HG03558 (cell line): ENCODE results near the gene AKNAD1.
A peak's percentile ranks its signal among the peaks of the same experiment; 100 is the strongest.
"Not testable (repeated sequence)": the region's sequence is repeated elsewhere in the genome, so short reads cannot be mapped to it uniquely, and the experiment has no call there.

ENCODE experiments used
- ATAC-seq: cut with Tn5 transposase; IDR thresholded peaks from one replicate; pipeline ENCODE4 v1.9.1; 2021; ENCODE audit warnings: moderate number of reproducible peaks; ENCODE audit not compliant: unreplicated experiment; ENCODE audit errors: extremely low read depth

Gene AKNAD1, protein sequence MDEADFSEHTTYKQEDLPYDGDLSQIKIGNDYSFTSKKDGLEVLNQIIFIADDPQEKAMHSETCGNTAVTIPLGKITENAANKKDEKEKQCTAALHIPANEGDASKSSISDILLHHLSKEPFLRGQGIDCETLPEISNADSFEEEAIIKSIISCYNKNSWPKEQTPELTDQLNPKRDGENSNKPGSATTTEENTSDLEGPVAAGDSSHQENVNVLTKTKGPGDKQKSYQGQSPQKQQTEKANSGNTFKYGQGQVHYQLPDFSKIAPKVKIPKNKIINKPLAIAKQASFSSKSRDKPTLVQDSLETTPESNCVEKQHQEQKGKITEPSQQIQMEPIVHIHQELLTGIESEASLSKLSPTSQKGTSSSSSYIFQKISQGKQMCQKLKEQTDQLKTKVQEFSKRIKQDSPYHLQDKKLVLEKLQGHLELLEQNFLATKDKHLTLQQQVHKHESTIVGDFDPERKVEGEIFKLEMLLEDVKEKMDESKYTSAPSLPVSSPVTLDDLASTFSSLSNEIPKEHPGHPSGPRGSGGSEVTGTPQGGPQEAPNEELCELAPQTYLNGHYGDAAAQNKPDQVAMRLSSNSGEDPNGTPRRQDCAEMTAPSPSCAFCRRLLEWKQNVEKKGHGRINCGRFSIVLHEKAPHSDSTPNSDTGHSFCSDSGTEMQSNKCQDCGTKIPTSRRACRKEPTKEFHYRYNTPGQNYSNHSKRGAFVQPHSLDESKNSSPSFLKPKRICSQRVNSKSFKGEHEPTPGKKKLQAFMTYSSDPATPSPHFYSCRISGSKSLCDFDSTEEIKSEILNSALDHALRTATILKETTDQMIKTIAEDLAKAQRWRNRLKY

DNA sequence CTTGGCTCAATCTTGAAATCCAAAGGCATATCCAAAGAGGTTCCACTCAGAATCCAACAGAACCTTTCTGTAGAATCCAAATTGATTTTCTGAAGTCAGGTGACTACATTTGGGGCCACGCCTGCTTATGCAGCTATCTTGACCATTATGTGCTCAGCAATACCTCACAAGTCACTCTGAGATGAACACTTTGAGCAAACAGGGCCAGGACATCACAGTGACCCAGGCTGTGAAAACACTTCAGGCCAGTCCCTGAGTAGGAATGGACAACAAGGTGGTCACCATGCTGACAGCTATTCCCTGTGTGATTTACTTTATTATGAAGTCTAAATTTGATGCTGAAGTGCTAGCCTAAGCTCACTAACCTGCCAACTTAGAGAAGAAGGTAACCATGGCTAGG lies at the start of gene AKNAD1:
TSS of gene AKNAD1 (minus strand) at position 101 of the 400 bp plus-strand sequence. CDS start 4,430 bp downstream, outside the sequence.
- no peak for ATAC-seq

DNA sequence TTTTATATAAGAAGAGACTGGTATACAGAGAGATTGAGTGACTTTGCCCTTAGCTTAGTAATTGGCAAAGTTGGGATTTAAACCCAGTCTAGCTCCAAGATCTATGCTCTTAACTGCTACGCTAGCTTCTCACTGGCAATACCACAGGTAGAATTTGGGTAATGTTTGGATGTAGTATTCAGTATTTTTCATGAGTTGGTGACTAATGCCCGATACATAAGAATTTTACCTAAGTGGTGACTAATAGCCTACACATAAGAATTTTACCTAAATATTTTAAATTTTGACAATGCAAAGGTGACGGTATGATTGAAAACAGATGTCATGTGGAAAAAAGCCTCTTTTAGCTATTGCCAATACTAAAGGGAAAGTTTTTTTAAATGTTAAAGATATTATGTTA lies 44.2 kb upstream of the AKNAD1 start:
- no peak for ATAC-seq

DNA sequence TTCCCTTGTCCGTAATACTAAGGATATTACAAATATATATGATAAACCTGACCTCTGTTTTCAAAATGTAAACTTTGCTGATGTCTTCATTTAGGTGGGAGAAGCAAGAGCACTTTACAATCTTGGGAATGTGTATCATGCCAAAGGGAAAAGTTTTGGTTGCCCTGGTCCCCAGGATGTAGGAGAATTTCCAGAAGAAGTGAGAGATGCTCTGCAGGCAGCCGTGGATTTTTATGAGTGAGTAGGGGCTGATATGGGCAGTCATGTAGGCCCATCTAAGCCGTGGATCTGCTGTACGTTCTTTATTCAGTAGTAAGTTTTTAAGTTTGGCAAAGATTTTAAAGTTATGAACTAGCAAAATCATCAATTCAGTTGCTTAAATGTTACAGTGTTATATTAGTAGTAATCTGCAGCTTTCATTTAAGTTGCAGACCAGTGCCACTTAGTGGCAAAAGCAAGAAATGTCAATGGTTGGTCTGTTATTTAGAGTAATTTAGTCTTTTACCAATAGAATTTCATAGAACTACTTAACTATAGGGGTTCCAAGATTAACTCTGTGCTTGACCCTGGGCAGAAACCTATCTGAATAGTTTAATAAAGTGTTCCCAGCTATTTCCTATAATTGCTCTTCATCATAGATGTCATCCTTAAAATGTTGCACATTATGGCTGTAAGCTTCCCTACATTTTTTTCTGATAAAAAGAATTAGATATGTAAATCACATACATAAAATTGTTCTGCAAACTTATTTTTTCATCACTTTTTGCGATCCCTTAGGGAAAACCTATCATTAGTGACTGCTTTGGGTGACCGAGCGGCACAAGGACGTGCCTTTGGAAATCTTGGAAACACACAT lies 41.2 kb upstream of the AKNAD1 start:
- ATAC-seq = peak; percentile 65

DNA sequence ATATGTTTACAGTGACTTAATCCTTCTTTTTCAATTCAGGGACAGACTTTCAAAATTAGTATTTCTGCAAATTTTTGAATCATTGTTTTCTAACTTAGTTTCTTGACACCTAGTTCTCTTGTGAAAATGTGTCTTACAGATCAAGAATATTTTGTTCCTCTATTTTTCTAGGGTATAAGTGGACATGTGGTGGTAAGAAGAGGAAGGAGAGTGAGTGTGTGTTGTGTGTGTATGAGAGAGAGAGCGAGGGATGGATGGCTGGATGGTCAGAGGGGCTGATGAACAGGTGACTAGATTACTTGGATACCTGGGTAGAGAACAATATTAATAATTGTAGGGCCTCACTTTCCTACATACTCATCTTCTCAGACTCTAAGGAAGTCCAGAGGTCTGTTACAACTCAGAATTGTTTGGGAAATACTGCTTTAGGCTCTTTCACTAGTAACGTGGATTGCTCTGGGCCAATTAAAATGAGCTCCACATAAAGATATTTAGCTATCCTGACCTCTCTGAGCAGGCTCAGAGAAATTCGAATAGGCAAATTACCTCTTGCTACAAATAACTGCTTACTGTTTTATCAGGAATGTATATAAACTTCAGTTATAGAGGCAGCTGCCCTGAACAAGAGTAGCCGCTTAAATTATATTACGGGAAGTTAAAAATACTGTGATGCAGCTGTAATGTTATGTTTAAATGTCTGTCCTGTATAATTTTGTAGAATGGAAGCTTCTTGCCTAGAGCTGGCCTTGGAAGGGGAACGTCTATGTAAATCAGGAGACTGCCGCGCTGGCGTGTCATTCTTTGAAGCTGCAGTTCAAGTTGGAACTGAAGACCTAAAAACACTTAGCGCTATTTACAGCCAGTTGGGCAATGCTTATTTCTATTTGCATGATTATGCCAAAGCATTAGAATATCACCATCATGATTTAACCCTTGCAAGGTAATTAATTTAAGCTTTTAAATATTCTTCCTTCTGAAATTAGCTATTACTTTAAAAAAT lies 39.6 kb upstream of the AKNAD1 start:
- ATAC-seq = no peak

DNA sequence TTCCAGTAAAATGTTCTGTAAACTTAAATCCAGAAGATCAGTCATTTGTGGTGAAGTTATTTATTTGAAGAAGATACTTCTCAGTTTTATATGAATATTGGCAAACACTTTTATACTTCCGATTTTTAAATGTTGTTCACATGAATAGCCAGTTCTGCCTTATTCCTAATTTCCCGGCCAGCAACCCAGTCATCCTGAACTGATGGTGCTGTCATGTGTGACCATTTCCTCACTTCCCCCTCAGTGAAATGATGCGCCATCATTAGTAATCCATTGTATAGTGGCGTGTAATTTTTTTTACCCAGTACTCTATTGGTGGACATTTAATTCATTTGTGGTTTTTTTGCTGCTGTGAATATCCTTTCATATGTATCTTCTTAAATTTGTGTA lies 36.2 kb upstream of the AKNAD1 start:
- ATAC-seq = no peak

DNA sequence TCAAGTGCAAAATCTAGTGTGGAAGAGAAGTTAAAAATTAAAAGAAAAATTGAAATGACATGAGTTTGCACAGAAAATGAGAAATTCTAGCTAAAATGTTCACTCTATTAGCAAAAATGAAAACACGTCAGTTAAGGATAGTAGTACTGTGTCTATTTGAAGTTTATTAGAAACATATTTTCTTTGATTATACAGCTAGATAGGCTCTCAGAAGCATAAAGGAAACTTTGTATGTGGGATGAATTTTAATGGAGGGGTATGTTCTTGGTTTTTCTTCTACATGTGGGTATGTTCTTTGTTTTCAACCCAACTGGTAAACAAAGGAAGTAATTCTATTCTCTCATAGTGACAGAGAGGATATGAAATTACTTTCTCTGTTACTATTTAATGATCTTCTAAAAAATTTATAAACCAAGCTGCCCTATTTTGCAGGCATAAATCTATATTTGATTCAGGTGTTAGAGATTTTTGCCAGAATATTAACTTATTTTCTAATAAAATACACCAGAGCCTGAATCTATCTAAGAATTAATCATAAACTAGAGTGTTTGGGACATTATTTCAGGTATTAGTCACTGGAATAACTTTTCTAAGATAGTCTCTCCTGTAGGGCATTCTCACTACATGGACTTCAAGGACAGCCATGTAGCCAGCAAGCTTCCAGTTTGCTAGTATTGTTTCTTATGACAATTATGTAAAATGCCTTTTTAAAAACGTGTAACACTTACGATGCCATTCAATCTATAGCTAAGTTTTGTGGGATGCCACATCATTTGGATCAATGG lies 35.7 kb upstream of the AKNAD1 start:
- ATAC-seq = no peak

DNA sequence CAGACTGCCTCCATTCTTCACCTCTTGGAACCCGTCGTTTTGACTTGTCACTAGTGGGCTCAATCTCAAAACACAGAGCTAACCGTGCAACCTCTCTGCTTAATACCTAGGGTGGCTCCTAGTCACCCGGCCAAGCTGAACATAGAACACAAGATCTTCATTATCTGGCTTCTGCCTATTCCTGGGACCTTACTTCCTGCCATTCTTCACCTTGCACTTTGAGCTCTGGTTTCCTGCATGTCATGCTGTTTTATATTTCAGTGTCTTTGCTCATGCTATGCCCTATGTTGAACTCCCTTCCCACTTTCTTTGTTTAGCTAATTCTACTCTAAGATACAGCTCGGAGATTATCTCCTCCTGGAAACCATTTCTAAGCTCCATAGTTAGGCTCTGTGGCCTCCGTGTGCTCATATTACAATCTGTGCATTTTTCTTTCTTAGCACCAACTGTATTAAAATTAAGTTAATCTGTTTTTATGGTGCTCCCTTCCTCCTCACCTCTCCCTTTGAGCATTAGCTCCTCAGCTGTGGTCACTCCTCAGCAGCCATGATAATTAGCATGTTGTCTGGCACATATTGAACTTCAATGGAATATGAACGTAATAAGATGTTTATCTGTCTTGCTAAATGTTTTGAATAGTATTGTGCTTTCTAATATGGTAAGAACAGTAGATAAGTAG lies 33.0 kb upstream of the AKNAD1 start:
- ATAC-seq = no peak

DNA sequence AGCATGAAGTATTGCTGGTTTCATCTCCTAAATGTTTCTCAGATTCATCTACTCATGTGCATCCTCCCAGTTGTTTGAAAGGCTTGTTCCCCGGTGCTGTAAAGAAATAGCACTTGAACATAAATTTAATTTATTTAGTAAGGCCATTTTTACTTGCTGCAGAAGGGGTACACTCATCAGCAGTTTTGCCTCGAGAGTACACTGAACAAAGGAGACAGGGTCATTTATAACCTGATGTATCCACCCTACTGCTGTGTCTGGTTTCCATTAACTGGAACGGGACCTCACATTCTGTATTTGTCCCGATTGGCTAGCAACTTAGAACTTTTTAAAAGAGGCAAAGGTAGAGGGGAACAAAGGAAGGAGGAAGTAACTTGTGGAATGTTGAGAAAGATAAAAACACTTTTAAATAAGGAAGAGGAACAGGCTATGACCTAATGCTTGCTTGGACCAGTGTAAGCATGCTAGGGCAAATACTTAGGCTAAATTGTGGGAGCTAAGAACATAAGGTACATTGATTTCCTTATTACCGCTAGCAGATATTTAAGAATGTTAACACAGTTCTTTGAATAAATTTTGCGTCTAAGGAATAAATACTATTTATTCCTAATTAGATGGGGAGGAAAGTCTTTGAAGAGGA lies 32.2 kb upstream of the AKNAD1 start:
- not testable (repeated sequence) for ATAC-seq

DNA sequence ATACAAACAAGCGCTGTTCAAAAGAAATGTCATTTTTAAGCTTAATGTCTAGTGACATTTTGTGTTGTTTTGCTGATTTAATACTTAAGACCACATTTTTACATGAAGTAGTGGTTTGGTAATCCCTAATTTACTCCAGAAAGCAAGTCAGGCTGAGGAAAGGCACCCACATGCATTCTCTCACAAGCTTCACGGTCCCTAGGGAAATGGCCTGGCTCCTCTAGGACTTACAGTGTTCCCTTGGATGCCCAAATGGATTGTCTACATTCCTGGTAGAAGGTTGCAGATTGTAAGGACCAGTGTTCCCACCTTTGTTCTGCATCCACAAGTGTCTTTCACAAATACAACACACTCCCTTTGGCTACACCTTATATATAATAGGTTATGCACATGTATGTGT lies 29.4 kb upstream of the AKNAD1 start:
- ATAC-seq = no peak

DNA sequence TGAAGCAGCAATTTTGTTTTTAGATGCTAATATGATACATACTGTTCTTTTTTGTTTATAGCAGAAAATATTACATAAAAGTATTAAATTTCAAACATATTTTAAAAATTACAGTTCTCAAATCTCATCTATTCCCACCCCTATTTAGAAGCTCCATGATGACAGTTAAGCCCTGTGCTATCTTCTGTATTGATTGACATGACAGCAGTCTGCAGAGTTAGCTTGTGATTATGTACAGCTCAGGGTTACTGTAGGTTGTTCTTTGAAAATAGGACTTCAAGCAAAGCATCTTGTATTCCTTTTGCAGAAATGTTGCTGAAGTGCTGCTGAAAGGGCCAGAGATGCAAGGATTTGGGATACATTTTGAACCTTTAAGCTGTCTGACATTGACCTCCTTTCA lies 28.1 kb upstream of the AKNAD1 start:
- ATAC-seq = no peak

DNA sequence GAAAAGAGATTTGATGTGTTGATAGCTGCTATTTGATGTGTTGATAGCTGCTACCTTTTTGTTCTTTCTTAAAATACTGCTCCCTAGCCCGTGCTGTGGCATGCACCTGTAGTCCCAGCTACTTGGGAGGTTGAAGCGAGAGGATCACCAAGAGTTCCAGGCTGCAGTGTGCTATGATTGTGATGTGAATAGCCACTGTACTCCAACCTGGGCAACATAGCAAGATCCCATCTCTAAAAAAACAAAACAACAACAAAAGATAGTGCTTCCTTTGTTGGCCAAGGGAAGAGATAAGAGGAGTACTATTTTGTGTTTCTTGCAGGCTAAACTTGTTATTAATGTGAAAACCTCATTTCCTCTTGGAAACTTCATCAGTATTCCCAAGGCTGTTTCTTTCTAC lies 25.9 kb upstream of the AKNAD1 start:
- ATAC-seq = no peak

DNA sequence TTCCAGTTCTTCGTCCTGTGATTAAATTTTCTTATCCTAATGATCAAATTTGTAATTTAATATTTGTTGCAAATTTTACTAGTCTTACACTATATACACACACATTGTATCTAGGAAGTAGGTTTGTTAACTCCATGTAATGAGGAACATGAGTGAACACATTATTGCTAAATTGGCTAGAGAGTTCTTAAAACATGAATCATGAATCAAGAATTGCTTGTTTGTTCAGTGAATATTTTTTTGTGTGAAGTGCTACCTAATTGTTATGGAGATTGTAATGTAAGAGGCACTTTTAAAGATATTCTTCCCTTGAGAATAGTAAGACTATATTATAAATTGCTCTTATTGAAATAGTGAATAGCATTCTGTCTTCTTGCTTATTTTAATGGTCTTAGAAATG lies 24.5 kb upstream of the AKNAD1 start:
- ATAC-seq = no peak

DNA sequence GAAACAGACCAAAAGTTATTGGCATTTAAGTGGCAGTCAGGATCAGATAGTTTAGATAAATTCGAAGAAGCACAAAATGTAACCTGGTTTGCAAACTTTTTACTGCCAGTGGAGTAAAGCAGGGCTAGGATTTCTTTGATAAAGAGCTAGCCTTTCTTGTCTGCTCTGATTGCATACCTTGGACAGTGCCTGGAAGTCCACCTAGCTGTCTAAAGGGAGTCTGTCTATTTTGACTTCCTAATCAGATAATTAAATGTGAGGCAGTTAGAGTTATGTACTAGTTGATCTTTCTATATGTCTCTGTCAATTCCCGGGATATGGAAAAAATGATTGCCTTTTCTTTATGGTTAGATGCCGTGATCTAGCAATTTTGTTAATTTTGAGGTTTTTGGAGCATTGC lies 24.0 kb upstream of the AKNAD1 start:
- ATAC-seq = no peak

DNA sequence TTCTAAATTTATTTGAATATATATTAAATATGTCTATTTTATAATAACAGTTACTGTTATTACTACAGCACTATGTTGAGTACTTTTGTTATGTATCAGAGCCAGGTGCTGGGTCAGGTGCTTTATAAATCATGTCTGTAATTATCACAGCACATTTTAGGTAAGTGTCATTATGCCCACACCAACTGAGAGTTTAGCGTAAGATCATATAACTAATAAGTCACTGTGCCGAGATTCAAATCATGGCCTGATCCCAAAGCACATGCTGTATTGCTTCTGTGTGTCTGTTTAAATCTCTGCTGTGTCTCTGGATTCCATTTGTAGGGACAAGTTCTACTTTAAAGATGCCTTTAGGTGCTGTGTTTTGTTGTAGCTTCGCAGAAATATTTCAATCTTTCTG lies 21.8 kb upstream of the AKNAD1 start:
- ATAC-seq = no peak

DNA sequence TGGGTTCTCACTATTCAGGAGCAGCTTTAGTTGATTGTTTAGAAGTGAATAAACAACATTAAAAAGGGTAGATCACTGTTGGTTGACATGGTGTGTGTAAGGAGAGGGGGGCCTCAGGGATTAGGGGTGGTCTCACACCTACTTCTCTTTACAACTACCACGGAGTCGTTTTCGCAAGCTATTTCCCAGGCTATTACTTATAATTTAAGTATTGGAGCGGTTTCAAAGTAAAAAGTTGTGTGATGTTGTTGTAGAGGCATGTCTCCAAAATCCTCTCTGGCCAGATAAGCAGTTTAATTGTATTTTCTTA lies 21.2 kb upstream of the AKNAD1 start:
- no peak for ATAC-seq

DNA sequence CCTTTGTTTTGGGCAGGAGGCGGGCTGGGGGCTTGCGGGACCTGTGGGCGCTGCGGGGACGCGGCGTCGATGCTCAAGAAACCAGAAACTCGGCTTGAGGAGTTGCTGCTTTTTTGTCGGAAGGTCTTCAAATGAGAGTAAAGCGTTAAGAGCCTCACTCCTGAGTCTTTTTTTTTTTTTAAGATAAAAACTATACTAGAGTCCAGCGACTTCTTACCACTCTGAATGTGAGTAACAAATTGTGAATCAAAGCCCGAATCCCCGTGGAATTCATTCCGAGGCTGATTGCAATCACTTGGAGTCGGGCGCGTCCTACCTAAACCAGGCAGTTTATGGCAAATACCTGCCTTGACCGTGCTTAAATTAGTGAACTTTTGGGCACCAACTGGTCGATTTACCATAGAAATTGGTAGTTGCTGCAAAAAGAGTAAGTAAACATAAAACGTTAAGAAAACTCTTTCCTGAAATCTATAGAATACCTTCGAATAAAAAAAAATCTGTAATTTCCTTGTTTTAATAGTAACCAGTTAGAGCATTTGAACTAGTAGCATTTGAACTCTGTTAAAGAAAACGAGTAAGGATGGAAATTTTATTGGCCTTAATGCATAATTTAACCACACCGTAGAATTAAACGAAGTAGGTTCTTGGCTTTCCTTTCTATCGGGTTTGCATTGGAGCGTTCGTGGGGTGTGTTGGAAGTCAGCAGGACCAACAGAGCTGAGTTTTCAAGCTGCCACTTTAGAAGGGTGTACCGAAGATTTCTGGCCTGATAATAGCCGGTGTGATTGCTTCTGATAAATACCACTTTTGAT lies 20.7 kb upstream of the AKNAD1 start:
- ATAC-seq = no peak
